Trophoblast cell (in vitro differentiated cells and primary cell): Measurements from ENCODE around the gene APRT.
"Not testable (repeated sequence)": the region's sequence is repeated elsewhere in the genome, so short reads cannot be mapped to it uniquely, and the experiment has no call there.

ENCODE experiments used
- DNase-seq, 2 donors: peaks; one replicate each; pipeline ENCODE4 v3.0.0-alpha.2; 2016
- H2AFZ ChIP-seq: 2 replicates; pipeline ENCODE4 v1.6.1; 2013; ENCODE audit warnings: low read length, moderate library complexity, mild to moderate bottlenecking; ENCODE audit not compliant: insufficient read depth, poor library complexity
- H2AK5ac ChIP-seq: 2 replicates; pipeline ENCODE4 v1.6.1; 2013; ENCODE audit warnings: mild to moderate bottlenecking, low read length
- H2BK120ac ChIP-seq: 2 replicates; pipeline ENCODE4 v1.6.1; 2013; ENCODE audit warnings: low read length, mild to moderate bottlenecking, moderate library complexity; ENCODE audit not compliant: insufficient read depth, poor library complexity
- H2BK12ac ChIP-seq: 2 replicates; pipeline ENCODE4 v1.6.1; 2013; ENCODE audit warnings: mild to moderate bottlenecking, low read length, moderate library complexity
- H2BK5ac ChIP-seq: 2 replicates; pipeline ENCODE4 v1.6.1; 2013; ENCODE audit warnings: low read length, low read depth, moderate library complexity, mild to moderate bottlenecking; ENCODE audit not compliant: poor library complexity
- H3K14ac ChIP-seq: 2 replicates; pipeline ENCODE4 v1.6.1; 2013; ENCODE audit warnings: mild to moderate bottlenecking, low read length
- H3K18ac ChIP-seq: 2 replicates; pipeline ENCODE4 v1.6.1; 2013; ENCODE audit warnings: mild to moderate bottlenecking, low read length
- H3K23ac ChIP-seq: 2 replicates; pipeline ENCODE4 v1.6.1; 2013; ENCODE audit warnings: low read length
- H3K27ac ChIP-seq: 2 replicates; pipeline ENCODE4 v1.5.1; 2013; ENCODE audit warnings: low read depth, mild to moderate bottlenecking, inconsistent platforms, low read length, moderate library complexity
- H3K27me3 ChIP-seq: 2 replicates; pipeline ENCODE4 v1.6.1; 2013; ENCODE audit warnings: inconsistent platforms, mild to moderate bottlenecking, low read length, moderate library complexity; ENCODE audit not compliant: insufficient read depth
- H3K36me3 ChIP-seq, 2 experiments: 1 replicate in 1 of 2; 2 replicates in 1 of 2; pipeline ENCODE4 v1.6.1; 2013; ENCODE audit warnings: low read length in 2 of 2, mild to moderate bottlenecking in 2 of 2, moderate library complexity in 1 of 2; ENCODE audit not compliant: insufficient read depth in 2 of 2, control insufficient read depth in 1 of 2
- H3K4ac ChIP-seq: 2 replicates; pipeline ENCODE4 v1.6.1; 2013; ENCODE audit warnings: low read depth, mild to moderate bottlenecking, low read length, moderate library complexity
- H3K4me1 ChIP-seq, 2 experiments: 1 replicate in 1 of 2; 2 replicates in 1 of 2; pipeline ENCODE4 v1.6.1; 2013; ENCODE audit warnings: low read length in 2 of 2, mild to moderate bottlenecking in 2 of 2, moderate library complexity in 1 of 2; ENCODE audit not compliant: insufficient read depth in 2 of 2, control insufficient read depth in 1 of 2
- H3K4me2 ChIP-seq: 2 replicates; pipeline ENCODE4 v1.6.1; 2013; ENCODE audit warnings: inconsistent platforms, mild to moderate bottlenecking, low read length, moderate library complexity
- H3K4me3 ChIP-seq: 2 replicates; pipeline ENCODE4 v1.5.1; 2013; ENCODE audit warnings: mild to moderate bottlenecking, low read depth, low read length, inconsistent platforms
- H3K79me1 ChIP-seq: one replicate; pipeline ENCODE4 v1.6.1; 2013; ENCODE audit warnings: low read length
- H3K79me2 ChIP-seq: 2 replicates; pipeline ENCODE4 v1.6.1; 2013; ENCODE audit warnings: low read length, mild to moderate bottlenecking; ENCODE audit not compliant: control insufficient read depth, insufficient read depth, poor library complexity
- H3K9ac ChIP-seq: 2 replicates; pipeline ENCODE4 v1.6.1; 2013; ENCODE audit warnings: mild to moderate bottlenecking, low read length
- H3K9me3 ChIP-seq: 2 replicates; pipeline ENCODE4 v1.6.1; 2013; ENCODE audit warnings: low read depth, mild to moderate bottlenecking, control low read depth, inconsistent platforms, low read length; ENCODE audit not compliant: insufficient read depth
- H4K12ac ChIP-seq: 2 replicates; pipeline ENCODE4 v1.6.1; 2013; ENCODE audit warnings: low read depth, mild to moderate bottlenecking, low read length, moderate library complexity
- H4K8ac ChIP-seq: 2 replicates; pipeline ENCODE4 v1.6.1; 2013; ENCODE audit warnings: low read depth, mild to moderate bottlenecking, low read length, moderate library complexity
- H4K91ac ChIP-seq: one replicate; pipeline ENCODE4 v1.6.1; 2013; ENCODE audit warnings: low read depth, mild to moderate bottlenecking, low read length, moderate library complexity
- WGBS: extraction: QIAGEN DNeasy Blood & Tissue Kit; methylation state at CpG from one replicate; pipeline ENCODE4 v1.1.7; 2013; ENCODE audit warnings: missing lambda C conversion rate; ENCODE audit not compliant: insufficient read length, insufficient coverage; ENCODE audit errors: extremely low coverage; 5-methylcytosine and 5-hydroxymethylcytosine counted together

Gene APRT

DNA sequence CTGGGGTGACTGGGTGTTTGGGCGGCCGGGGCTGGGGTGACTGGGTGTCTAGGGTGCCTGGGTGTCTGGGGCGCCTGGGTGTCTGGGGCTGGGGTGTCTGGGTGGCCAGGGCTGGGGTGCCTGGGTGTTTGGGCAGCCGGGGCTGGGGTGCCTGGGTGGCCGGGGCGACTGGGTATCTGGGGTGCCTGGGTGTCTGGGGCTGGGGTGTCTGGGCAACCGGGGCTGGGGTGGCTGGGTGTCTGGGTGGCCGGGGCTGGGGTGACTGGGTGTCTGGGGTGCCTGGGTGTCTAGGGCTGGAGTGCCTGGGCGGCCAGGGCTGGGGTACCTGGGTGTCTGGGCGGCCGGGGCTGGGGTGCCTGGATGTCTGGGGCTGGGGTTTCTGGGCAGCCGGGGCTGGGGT is 13.4 kb upstream of the APRT start:
- Histone ChIP-seq H3K18ac (no peak overlapping the region), H3K23ac (no peak overlapping the region), H3K9me3 (peaks cover 2% of the 10 kb centered on the region), H3K9ac (no peak overlapping the region), H3K36me3 (peaks cover 43 to 50% of the 10 kb centered on the region in 2 experiments), H2BK5ac (no peak overlapping the region), H3K14ac (no peak overlapping the region), H4K12ac (no peak overlapping the region), H3K4me2 (no peak overlapping the region), H2BK12ac (no peak overlapping the region), H3K4me3 (no peak overlapping the region), H3K4me1 (no peaks in the 10 kb centered on the region), H3K4ac (no peak overlapping the region), H3K27ac (no peak overlapping the region), H2AFZ (no peak overlapping the region), H3K79me1 (no peaks in the 10 kb centered on the region), H3K79me2 (no peaks in the 10 kb centered on the region), H3K27me3 (no peaks in the 10 kb centered on the region), H2BK120ac (no peak overlapping the region), H4K91ac (no peak overlapping the region), H4K8ac (no peak overlapping the region), H2AK5ac (no peak overlapping the region)
- DNase-seq: no peak
- WGBS: no CpG with 5 or more reads among the region's 12 CpGs

- no peak overlapping the region for H4K8ac ChIP-seq
- no peaks in the 10 kb centered on the region for H3K79me1 ChIP-seq
- no peak overlapping the region for H3K27ac ChIP-seq
- H3K9ac ChIP-seq: no peak overlapping the region
- no peak overlapping the region for H3K4me2 ChIP-seq
- H4K12ac ChIP-seq: no peak overlapping the region
- no peak overlapping the region for H2AK5ac ChIP-seq
- DNase-seq: no peak
- H3K79me2 ChIP-seq: no peaks in the 10 kb centered on the region
- no peaks in the 10 kb centered on the region for H3K27me3 ChIP-seq
- H3K36me3 ChIP-seq: peaks cover 41 to 50% of the 10 kb centered on the region in 2 experiments
- H4K91ac ChIP-seq: no peak overlapping the region
- no peak overlapping the region for H3K18ac ChIP-seq
- H3K4ac ChIP-seq: no peak overlapping the region
- H2BK120ac ChIP-seq: no peak overlapping the region
- H2BK12ac ChIP-seq: no peak overlapping the region
- no peak overlapping the region for H2AFZ ChIP-seq
- H3K4me3 ChIP-seq: no peak overlapping the region
- no peak overlapping the region for H2BK5ac ChIP-seq
- H3K23ac ChIP-seq: no peak overlapping the region
- no peak overlapping the region for H3K14ac ChIP-seq
- H3K4me1 ChIP-seq: no peaks in the 10 kb centered on the region
- WGBS: no CpG with 5 or more reads among the region's 33 CpGs
- peaks cover 2% of the 10 kb centered on the region for H3K9me3 ChIP-seq
These were observed 12.7 kb upstream of the APRT start for GRCh38 chr16:88824256-88825077.

- not testable (repeated sequence) for H2AFZ ChIP-seq, H3K4me3 ChIP-seq, H2BK12ac ChIP-seq, H3K9me3 ChIP-seq, H4K12ac ChIP-seq, DNase-seq, H3K9ac ChIP-seq, H2AK5ac ChIP-seq, H3K4me1 ChIP-seq, H3K4ac ChIP-seq, H3K23ac ChIP-seq, H3K14ac ChIP-seq, H4K8ac ChIP-seq, H3K27me3 ChIP-seq, H4K91ac ChIP-seq, H3K27ac ChIP-seq, H3K79me2 ChIP-seq, H3K18ac ChIP-seq, H3K4me2 ChIP-seq, H2BK120ac ChIP-seq, H3K79me1 ChIP-seq, H2BK5ac ChIP-seq
- peaks cover 37 to 49% of the 10 kb centered on the region in 2 experiments for H3K36me3 ChIP-seq
- WGBS: no CpG with 5 or more reads among the region's 31 CpGs
These were observed 11.9 kb upstream of the APRT start for GRCh38 chr16:88823646-88824045.

DNA sequence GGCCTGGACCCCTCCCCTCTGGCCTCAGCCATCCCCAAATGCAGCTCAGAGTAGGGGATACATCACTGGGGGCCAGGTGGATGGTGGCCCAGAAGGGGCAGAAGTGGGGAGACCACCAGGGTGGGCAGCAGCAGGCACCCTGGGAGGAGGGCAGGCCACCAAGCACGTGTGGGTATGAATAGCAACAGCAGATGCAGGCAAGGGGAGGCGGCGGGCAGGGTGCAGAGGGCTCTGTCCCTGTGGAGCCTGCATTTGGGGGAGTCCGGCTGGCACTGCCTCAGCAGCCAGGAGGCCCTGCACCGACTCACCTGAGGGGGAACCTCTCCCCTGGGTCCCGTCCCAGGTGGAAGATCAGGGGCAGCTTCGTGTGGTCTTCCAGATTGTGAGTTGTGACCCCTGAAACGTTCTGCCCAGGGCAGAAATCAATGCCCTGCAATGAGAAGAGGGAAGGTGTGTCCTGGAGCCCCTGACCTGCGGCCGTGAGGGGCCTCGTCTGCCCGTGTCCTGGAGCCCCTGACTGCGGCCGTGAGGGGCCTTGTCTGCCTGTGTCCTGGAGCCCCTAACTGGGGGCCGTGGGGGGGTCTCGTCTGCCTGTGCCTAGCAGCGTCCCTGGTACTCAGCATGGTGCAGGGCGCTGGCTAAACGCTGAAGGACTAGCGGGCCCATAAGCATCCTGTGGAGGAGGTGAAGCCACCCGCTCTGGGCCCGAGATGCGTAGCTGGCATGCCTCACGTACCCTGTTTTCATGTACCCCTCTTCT is 10.7 kb upstream of the APRT start:
- Histone ChIP-seq H3K27ac (no peak overlapping the region), H3K4me2 (no peak overlapping the region), H3K4me1 (no peaks in the 10 kb centered on the region), H3K27me3 (no peaks in the 10 kb centered on the region), H2AFZ (no peak overlapping the region), H3K23ac (no peak overlapping the region), H3K9me3 (peaks cover 2% of the 10 kb centered on the region), H2AK5ac (no peak overlapping the region), H3K14ac (no peak overlapping the region), H3K9ac (no peak overlapping the region), H2BK12ac (no peak overlapping the region), H3K4ac (no peak overlapping the region), H4K12ac (no peak overlapping the region), H4K91ac (no peak overlapping the region), H3K36me3 (peaks cover 37 to 40% of the 10 kb centered on the region in 2 experiments), H2BK5ac (no peak overlapping the region), H3K4me3 (no peak overlapping the region), H3K79me1 (no peaks in the 10 kb centered on the region), H2BK120ac (no peak overlapping the region), H3K18ac (no peak overlapping the region), H3K79me2 (no peaks in the 10 kb centered on the region), H4K8ac (no peak overlapping the region)
- no peak for DNase-seq
- no CpG with 5 or more reads among the region's 24 CpGs for WGBS
